ENCODE measurements around the gene ENPEP. TPM values are rescaled to one million over a fixed set of nuclear protein-coding genes. Genes with fewer than 3 reads are reported as not detected.

ENPEP gene
- polyA plus RNA-seq, 1 donor (not counting 4 experiments of a cell fraction or from before 2014, with no cell fraction given) = not detected

DNA sequence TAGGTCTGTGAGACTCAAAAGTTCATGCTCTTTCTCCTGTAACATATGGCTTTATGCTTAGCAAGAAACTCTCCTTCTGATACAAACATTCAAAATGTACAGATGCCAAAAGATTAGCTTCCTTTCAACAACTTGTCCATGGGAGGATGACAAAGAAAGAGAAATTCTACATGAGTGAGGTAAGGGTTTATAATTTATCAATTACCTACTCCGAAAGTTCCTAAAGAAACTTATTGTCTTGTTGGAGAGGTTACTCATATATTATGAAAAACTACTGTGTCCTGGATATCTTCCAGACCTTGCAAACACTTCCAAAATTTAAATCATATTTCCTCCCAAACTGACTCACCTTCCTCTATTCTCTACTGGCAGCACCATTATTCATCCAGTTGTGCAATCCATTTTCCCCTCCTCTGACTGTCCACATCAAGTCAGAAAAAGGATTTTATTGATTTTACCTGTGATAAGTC is 65.1 kb downstream of the ENPEP start:
- Histone ChIP-seq H3K79me2 (ENCODE audit: control insufficient read depth, insufficient read depth, low read length) (no peaks in the 10 kb centered on the region), H3K9ac (ENCODE audit: control insufficient read depth, extremely low read depth, insufficient read depth, low read length) (no peak overlapping the region), H3K27me3 (ENCODE audit: control insufficient read depth, extremely low read depth, insufficient read depth, low read length) (no peaks in the 10 kb centered on the region), H3K9me1 (ENCODE audit: control insufficient read depth, extremely low read depth, insufficient read depth, low read length) (no peaks in the 10 kb centered on the region), H3K4me2 (ENCODE audit: control insufficient read depth, extremely low read depth, insufficient read depth, low read depth, low read length) (peak overlapping the region; percentile 59), H3K27ac (ENCODE audit: control insufficient read depth, insufficient read depth, low read length) (peak overlapping the region; percentile 51), H2AFZ (ENCODE audit: control insufficient read depth, low read length) (peak overlapping the region; percentile 14), H3K4me3 (ENCODE audit: control insufficient read depth in 2 of 3, extremely low read depth in 1 of 3, insufficient read depth in 2 of 3, low read depth in 1 of 3, low read length in 3 of 3) (no peak overlapping the region), H3K9me3 (ENCODE audit: control insufficient read depth, low read depth, low read length) (no peaks in the 10 kb centered on the region), H3K36me3 (ENCODE audit: control insufficient read depth in 2 of 2, extremely low read depth in 1 of 2, insufficient read depth in 2 of 2, low read length in 2 of 2) (no peaks in the 10 kb centered on the region), H4K20me1 (ENCODE audit: control insufficient read depth, extremely low read depth, insufficient read depth, low read length) (no peaks in the 10 kb centered on the region), H3K4me1 (ENCODE audit: control insufficient read depth, extremely low read depth, insufficient read depth, low read length) (peaks cover 11% of the 10 kb centered on the region)
- peak; percentile 38 for DNase-seq (ENCODE audit: low read depth, low spot score)
- TF ChIP-seq, protein P1, sequence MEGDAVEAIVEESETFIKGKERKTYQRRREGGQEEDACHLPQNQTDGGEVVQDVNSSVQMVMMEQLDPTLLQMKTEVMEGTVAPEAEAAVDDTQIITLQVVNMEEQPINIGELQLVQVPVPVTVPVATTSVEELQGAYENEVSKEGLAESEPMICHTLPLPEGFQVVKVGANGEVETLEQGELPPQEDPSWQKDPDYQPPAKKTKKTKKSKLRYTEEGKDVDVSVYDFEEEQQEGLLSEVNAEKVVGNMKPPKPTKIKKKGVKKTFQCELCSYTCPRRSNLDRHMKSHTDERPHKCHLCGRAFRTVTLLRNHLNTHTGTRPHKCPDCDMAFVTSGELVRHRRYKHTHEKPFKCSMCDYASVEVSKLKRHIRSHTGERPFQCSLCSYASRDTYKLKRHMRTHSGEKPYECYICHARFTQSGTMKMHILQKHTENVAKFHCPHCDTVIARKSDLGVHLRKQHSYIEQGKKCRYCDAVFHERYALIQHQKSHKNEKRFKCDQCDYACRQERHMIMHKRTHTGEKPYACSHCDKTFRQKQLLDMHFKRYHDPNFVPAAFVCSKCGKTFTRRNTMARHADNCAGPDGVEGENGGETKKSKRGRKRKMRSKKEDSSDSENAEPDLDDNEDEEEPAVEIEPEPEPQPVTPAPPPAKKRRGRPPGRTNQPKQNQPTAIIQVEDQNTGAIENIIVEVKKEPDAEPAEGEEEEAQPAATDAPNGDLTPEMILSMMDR (optimal IDR thresholded peaks at IDR 0.05 in 1 of 3, IDR thresholded peaks at IDR 0.05 in 1 of 3, conservative IDR thresholded peaks at IDR 0.05 in 1 of 3; ENCODE audit: extremely low read depth in 1 of 3, insufficient read depth in 2 of 3, low read length in 3 of 3) = no peak
- TF ChIP-seq EZH2 (IDR thresholded peaks at IDR 0.05; ENCODE audit: low read length) = no peak
- peak; percentile 63 for FAIRE-seq
- dilution Hi-C loops (cut with MboI; ENCODE audit: extremely low pct_ligation_motif_present, low sequenced_read_pairs) = no loop called here

DNA sequence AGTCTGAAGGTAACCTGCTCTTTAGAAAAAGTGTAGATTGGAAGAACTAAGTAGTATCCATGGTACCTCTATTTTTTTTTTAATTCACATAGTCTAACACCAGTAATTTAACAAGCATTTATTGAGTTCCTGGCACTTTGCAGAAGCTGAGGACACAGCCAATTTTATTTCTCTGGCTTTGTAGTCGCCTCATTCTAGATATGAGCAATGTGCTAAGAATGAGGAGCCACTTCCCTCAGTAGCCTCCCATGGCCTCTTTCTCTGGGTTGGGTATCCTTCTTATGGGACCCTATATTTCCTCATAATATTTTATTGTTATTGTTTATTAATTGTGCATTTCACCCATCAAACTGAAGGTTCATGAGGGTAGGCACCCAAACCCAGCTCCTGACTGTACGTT is 67.6 kb downstream of the ENPEP start:
- dilution Hi-C loops (cut with MboI; ENCODE audit: extremely low pct_ligation_motif_present, low sequenced_read_pairs) = no loop called here
- FAIRE-seq (no peak), DNase-seq (ENCODE audit: low read depth, low spot score) (no peak)

More for the DNA sequence above, 67.6 kb downstream of the ENPEP start:
- Histone ChIP-seq H3K4me3 (ENCODE audit: control insufficient read depth in 2 of 3, extremely low read depth in 1 of 3, insufficient read depth in 2 of 3, low read depth in 1 of 3, low read length in 3 of 3) (no peak overlapping the region), H3K36me3 (ENCODE audit: control insufficient read depth in 2 of 2, extremely low read depth in 1 of 2, insufficient read depth in 2 of 2, low read length in 2 of 2) (no peaks in the 10 kb centered on the region), H4K20me1 (ENCODE audit: control insufficient read depth, extremely low read depth, insufficient read depth, low read length) (no peaks in the 10 kb centered on the region), H2AFZ (ENCODE audit: control insufficient read depth, low read length) (no peak overlapping the region), H3K9me1 (ENCODE audit: control insufficient read depth, extremely low read depth, insufficient read depth, low read length) (no peaks in the 10 kb centered on the region), H3K27ac (ENCODE audit: control insufficient read depth, insufficient read depth, low read length) (no peak overlapping the region), H3K27me3 (ENCODE audit: control insufficient read depth, extremely low read depth, insufficient read depth, low read length) (no peaks in the 10 kb centered on the region), H3K4me1 (ENCODE audit: control insufficient read depth, extremely low read depth, insufficient read depth, low read length) (peaks cover 11% of the 10 kb centered on the region), H3K9ac (ENCODE audit: control insufficient read depth, extremely low read depth, insufficient read depth, low read length) (no peak overlapping the region), H3K4me2 (ENCODE audit: control insufficient read depth, extremely low read depth, insufficient read depth, low read depth, low read length) (no peak overlapping the region), H3K9me3 (ENCODE audit: control insufficient read depth, low read depth, low read length) (no peaks in the 10 kb centered on the region), H3K79me2 (ENCODE audit: control insufficient read depth, insufficient read depth, low read length) (no peaks in the 10 kb centered on the region)
- TF ChIP-seq EZH2 (IDR thresholded peaks at IDR 0.05; ENCODE audit: low read length) = no peak
- TF ChIP-seq, protein P1 (optimal IDR thresholded peaks at IDR 0.05 in 1 of 3, IDR thresholded peaks at IDR 0.05 in 1 of 3, conservative IDR thresholded peaks at IDR 0.05 in 1 of 3; ENCODE audit: extremely low read depth in 1 of 3, insufficient read depth in 2 of 3, low read length in 3 of 3) = no peak
